A549 (cell line): ENCODE data around the gene SMIM14.
"Not testable (repeated sequence)": the region's sequence is repeated elsewhere in the genome, so short reads cannot be mapped to it uniquely, and the experiment has no call there.

Source experiments
- BCL3 ChIP-seq: fragments of >200 bp; sonication (Bioruptor Twin); formaldehyde crosslinking; IDR thresholded peaks from 3 replicates; pipeline ENCODE4 v1.6.1; 2016
- CTCF ChIP-seq: fragments of >200 bp; sonication (Bioruptor Twin); formaldehyde crosslinking; IDR thresholded peaks from 3 replicates; pipeline ENCODE4 v1.5.1; 2016
- EP300 ChIP-seq, 2 experiments: fragments of >200 bp; sonication (Bioruptor Twin); formaldehyde crosslinking; IDR thresholded peaks; 2 replicates in 1 of 2; 3 replicates in 1 of 2; pipeline ENCODE4 v1.6.1; 2016 to 2017
- SMC3 ChIP-seq: fragments of >200 bp; sonication (Bioruptor Twin); formaldehyde crosslinking; IDR thresholded peaks from 3 replicates; pipeline ENCODE4 v1.6.1; 2018; ENCODE audit warnings: inconsistent platforms

- TF ChIP-seq EP300 (IDR thresholded peaks at IDR 0.05); SMC3; CTCF; BCL3: not testable (repeated sequence)
These were observed 122.8 kb downstream of the SMIM14 start for GRCh38 chr4:39515669-39516401.
